GM23338 (cell line): ENCODE measurements around the gene SKIC8. TPM values are rescaled to one million over a fixed set of nuclear protein-coding genes. Genes with fewer than 3 reads are reported as not detected.

Experiments
- ATAC-seq: fragments of 200-7000 bp; cut with Tn5 transposase; 3 replicates; pipeline ENCODE4 v1.9.1; 2020
- DNase-seq: peaks from one replicate; pipeline ENCODE4 v3.0.0-alpha.2; 2015; ENCODE audit warnings: low spot score
- H2AFZ ChIP-seq: fragments of 200-600 bp; sonication (generic); 2 replicates; pipeline ENCODE4 v1.8.0; 2016; ENCODE audit warnings: antibody characterized with exemption, mild to moderate bottlenecking, moderate library complexity
- H3F3A ChIP-seq: fragments of 200-600 bp; sonication (generic); replicated peaks from 2 replicates; pipeline ENCODE4 v1.8.0; 2017; ENCODE audit warnings: antibody characterized with exemption, mixed run types, low read depth
- H3K27ac ChIP-seq: fragments of 200-600 bp; sonication (generic); 2 replicates; pipeline ENCODE4 v1.6.1; 2016; ENCODE audit warnings: low read depth
- H3K27me3 ChIP-seq: fragments of 200-600 bp; sonication (generic); 2 replicates; pipeline ENCODE4 v1.8.0; 2016; ENCODE audit warnings: mild to moderate bottlenecking, mixed run types, moderate library complexity; ENCODE audit not compliant: insufficient read depth
- H3K36me3 ChIP-seq: fragments of 200-600 bp; sonication (generic); 2 replicates; pipeline ENCODE4 v1.8.0; 2016; ENCODE audit warnings: mild to moderate bottlenecking; ENCODE audit not compliant: insufficient read depth
- H3K4me1 ChIP-seq: fragments of 200-600 bp; sonication (generic); 2 replicates; pipeline ENCODE4 v1.8.0; 2016; ENCODE audit warnings: mild to moderate bottlenecking, moderate library complexity; ENCODE audit not compliant: insufficient read depth
- H3K4me2 ChIP-seq: fragments of 200-600 bp; sonication (generic); 2 replicates; pipeline ENCODE4 v1.7.1; 2017; ENCODE audit warnings: mixed run types
- H3K4me3 ChIP-seq: fragments of 200-600 bp; sonication (generic); 2 replicates; pipeline ENCODE4 v1.6.1; 2016; ENCODE audit warnings: mixed run types
- H3K79me2 ChIP-seq: fragments of 200-600 bp; sonication (generic); replicated peaks from 2 replicates; pipeline ENCODE4 v1.8.0; 2017; ENCODE audit warnings: mild to moderate bottlenecking; ENCODE audit not compliant: insufficient read depth
- H3K9me2 ChIP-seq: fragments of 200-600 bp; sonication (generic); 2 replicates; pipeline ENCODE4 v1.8.0; 2017; ENCODE audit not compliant: insufficient read depth
- H4K20me1 ChIP-seq: fragments of 200-600 bp; sonication (generic); replicated peaks from 2 replicates; pipeline ENCODE4 v1.8.0; 2017; ENCODE audit warnings: mild to moderate bottlenecking; ENCODE audit not compliant: insufficient read depth
- H3K27ac Mint-ChIP-seq: 2 replicates; pipeline ENCODE4 v1.8.0; 2020; ENCODE audit warnings: inconsistent platforms, mild to moderate bottlenecking, moderate library complexity, mixed read lengths
- H3K27me3 Mint-ChIP-seq: 3 replicates; pipeline ENCODE4 v1.8.0; 2022; ENCODE audit warnings: low read depth, mild to moderate bottlenecking, moderate library complexity, mixed read lengths, inconsistent platforms; ENCODE audit not compliant: insufficient read depth, poor library complexity
- H3K36me3 Mint-ChIP-seq: 3 replicates; pipeline ENCODE4 v1.8.0; 2021; ENCODE audit warnings: low read depth, mild to moderate bottlenecking, inconsistent platforms, moderate library complexity, mixed read lengths
- H3K4me1 Mint-ChIP-seq: 3 replicates; pipeline ENCODE4 v1.8.0; 2020; ENCODE audit warnings: mild to moderate bottlenecking, inconsistent platforms, mixed read lengths
- H3K4me3 Mint-ChIP-seq: 3 replicates; pipeline ENCODE4 v1.8.0; 2021; ENCODE audit warnings: moderate library complexity, mild to moderate bottlenecking, inconsistent platforms, mixed read lengths
- H3K9me3 Mint-ChIP-seq: 3 replicates; pipeline ENCODE4 v1.8.0; 2020; ENCODE audit warnings: moderate library complexity, mild to moderate bottlenecking, inconsistent platforms, mixed read lengths
- CTCF ChIP-seq, 2 experiments: fragments of 200-600 bp in 1 of 2; sonication (generic) in 1 of 2; conservative IDR thresholded peaks; 2 replicates each; pipeline versions ENCODE4 v1.5.1 to v1.6.1; 2016 to 2017; ENCODE audit warnings: antibody characterized with exemption in 2 of 2, low read depth in 2 of 2, mild to moderate bottlenecking in 2 of 2, moderate library complexity in 1 of 2
- ETS1 ChIP-seq: IDR thresholded peaks from 2 replicates; pipeline ENCODE4 v1.6.1; 2016; ENCODE audit warnings: antibody characterized with exemption
- EZH2 ChIP-seq: fragments of 200-600 bp; sonication (generic); IDR thresholded peaks from one replicate; pipeline ENCODE4 v1.8.0; 2017; ENCODE audit warnings: antibody characterized with exemption, mild to moderate bottlenecking, low read depth; ENCODE audit not compliant: unreplicated experiment
- EZH2phosphoT487 ChIP-seq: fragments of 200-600 bp; sonication (generic); IDR thresholded peaks from one replicate; pipeline ENCODE4 v1.8.1; 2018; ENCODE audit warnings: antibody characterized with exemption; ENCODE audit not compliant: unreplicated experiment
- JUNB ChIP-seq: IDR thresholded peaks from one replicate; pipeline ENCODE4 v1.6.1; 2016; ENCODE audit warnings: antibody characterized with exemption; ENCODE audit not compliant: unreplicated experiment
- NANOG ChIP-seq: IDR thresholded peaks from 2 replicates; pipeline ENCODE4 v1.6.1; 2016; ENCODE audit warnings: antibody characterized with exemption, borderline replicate concordance
- POLR2AphosphoS5 ChIP-seq: IDR thresholded peaks from 2 replicates; pipeline ENCODE4 v1.6.1; 2016; ENCODE audit warnings: antibody characterized with exemption, low read depth
- ZNF114 ChIP-seq: fragments of 250-450 bp; sonication (Bioruptor Pico); IDR thresholded peaks from 2 replicates; pipeline ENCODE4 v1.5.0; 2020; ENCODE audit warnings: mild to moderate bottlenecking, moderate library complexity
- ZNF331 ChIP-seq: fragments of 250-450 bp; sonication (Bioruptor Pico); IDR thresholded peaks from 2 replicates; pipeline ENCODE4 v1.5.0; 2020; ENCODE audit warnings: low read depth, mild to moderate bottlenecking, moderate library complexity
- polyA plus RNA-seq: library from polyadenylated mRNA; unstranded; fragments of >200 nt; fragmentation: Nextera tagmentation; extraction: Ambion mirVana; gene quantifications from 2 replicates; pipeline ENCODE4 v1.2.1, GENCODE V29; 2016
- total RNA-seq: library from RNA; depleted of rRNA; stranded (reverse); fragments of >200 nt; shearing (Covaris generic); gene quantifications from 2 replicates; pipeline ENCODE4 v1.2.3, GENCODE V29; 2014
- TF ChIP-seq, protein P1 (sequence below): IDR thresholded peaks from one replicate; pipeline ENCODE4 v1.6.1; 2018; ENCODE audit warnings: antibody characterized with exemption; ENCODE audit not compliant: unreplicated experiment

Gene SKIC8
- total and polyA plus RNA-seq, 2 experiments from 2014 or later = 59.4 to 73.8 TPM

- H3K9me3 Mint-ChIP-seq = no peaks in the 10 kb centered on the region
Measured at GRCh38 chr15:78272316-78272715, 27.1 kb downstream of the SKIC8 start.

More at GRCh38 chr15:78272316-78272715, 27.1 kb downstream of the SKIC8 start:
- Histone ChIP-seq H3F3A (no peaks in the 10 kb centered on the region), H3K4me1 (no peaks in the 10 kb centered on the region), H3K27me3 (no peaks in the 10 kb centered on the region), H3K79me2 (no peaks in the 10 kb centered on the region), H3K9me2 (no peaks in the 10 kb centered on the region), H2AFZ (no peak overlapping the region), H4K20me1 (no peaks in the 10 kb centered on the region), H3K4me2 (no peak overlapping the region), H3K27ac (no peak overlapping the region), H3K36me3 (no peaks in the 10 kb centered on the region), H3K4me3 (no peak overlapping the region)
- no peak for ATAC-seq
- H3K27ac Mint-ChIP-seq = no peak overlapping the region
- no peak overlapping the region for H3K4me3 Mint-ChIP-seq
- TF ChIP-seq NANOG (no peak), EZH2phosphoT487 (no peak), CTCF (conservative IDR thresholded peaks at IDR 0.05; ENCODE audit: low read depth in 2 of 2) (no peak), EZH2 (no peak), JUNB (no peak), POLR2AphosphoS5 (no peak), ETS1 (no peak), ZNF114 (CRISPR knock-in tag) (no peak), ZNF331 (no peak)
- TF ChIP-seq, protein P1, sequence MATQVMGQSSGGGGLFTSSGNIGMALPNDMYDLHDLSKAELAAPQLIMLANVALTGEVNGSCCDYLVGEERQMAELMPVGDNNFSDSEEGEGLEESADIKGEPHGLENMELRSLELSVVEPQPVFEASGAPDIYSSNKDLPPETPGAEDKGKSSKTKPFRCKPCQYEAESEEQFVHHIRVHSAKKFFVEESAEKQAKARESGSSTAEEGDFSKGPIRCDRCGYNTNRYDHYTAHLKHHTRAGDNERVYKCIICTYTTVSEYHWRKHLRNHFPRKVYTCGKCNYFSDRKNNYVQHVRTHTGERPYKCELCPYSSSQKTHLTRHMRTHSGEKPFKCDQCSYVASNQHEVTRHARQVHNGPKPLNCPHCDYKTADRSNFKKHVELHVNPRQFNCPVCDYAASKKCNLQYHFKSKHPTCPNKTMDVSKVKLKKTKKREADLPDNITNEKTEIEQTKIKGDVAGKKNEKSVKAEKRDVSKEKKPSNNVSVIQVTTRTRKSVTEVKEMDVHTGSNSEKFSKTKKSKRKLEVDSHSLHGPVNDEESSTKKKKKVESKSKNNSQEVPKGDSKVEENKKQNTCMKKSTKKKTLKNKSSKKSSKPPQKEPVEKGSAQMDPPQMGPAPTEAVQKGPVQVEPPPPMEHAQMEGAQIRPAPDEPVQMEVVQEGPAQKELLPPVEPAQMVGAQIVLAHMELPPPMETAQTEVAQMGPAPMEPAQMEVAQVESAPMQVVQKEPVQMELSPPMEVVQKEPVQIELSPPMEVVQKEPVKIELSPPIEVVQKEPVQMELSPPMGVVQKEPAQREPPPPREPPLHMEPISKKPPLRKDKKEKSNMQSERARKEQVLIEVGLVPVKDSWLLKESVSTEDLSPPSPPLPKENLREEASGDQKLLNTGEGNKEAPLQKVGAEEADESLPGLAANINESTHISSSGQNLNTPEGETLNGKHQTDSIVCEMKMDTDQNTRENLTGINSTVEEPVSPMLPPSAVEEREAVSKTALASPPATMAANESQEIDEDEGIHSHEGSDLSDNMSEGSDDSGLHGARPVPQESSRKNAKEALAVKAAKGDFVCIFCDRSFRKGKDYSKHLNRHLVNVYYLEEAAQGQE = no peak
- no peaks in the 10 kb centered on the region for H3K36me3 Mint-ChIP-seq
- H3K4me1 Mint-ChIP-seq = no peaks in the 10 kb centered on the region
- no peak for DNase-seq
- H3K27me3 Mint-ChIP-seq = peaks cover 2% of the 10 kb centered on the region
